Measurements from ENCODE around the gene CNTN4.

DNA sequence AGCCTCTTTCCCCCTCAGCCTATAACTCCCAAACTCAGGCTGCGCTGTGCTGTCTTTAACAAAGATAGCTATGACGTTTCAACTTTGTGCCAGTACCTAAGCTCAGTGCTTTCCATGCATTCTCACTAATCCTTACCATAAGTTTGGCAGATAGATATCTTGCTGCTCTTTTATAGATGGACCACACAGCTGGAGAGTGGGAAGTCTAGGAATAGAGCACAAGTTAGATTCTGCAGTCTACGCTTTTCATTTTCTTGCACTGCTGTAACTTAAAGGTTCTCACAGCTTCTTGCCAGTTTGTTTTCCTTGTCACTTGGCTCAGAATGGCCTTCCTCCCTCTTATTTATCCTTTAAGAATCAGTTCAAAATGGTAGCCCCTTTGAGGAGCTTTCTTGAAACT lies 468.8 kb downstream of the CNTN4 start:
- TF ChIP-seq, protein P1, sequence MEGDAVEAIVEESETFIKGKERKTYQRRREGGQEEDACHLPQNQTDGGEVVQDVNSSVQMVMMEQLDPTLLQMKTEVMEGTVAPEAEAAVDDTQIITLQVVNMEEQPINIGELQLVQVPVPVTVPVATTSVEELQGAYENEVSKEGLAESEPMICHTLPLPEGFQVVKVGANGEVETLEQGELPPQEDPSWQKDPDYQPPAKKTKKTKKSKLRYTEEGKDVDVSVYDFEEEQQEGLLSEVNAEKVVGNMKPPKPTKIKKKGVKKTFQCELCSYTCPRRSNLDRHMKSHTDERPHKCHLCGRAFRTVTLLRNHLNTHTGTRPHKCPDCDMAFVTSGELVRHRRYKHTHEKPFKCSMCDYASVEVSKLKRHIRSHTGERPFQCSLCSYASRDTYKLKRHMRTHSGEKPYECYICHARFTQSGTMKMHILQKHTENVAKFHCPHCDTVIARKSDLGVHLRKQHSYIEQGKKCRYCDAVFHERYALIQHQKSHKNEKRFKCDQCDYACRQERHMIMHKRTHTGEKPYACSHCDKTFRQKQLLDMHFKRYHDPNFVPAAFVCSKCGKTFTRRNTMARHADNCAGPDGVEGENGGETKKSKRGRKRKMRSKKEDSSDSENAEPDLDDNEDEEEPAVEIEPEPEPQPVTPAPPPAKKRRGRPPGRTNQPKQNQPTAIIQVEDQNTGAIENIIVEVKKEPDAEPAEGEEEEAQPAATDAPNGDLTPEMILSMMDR (IDR thresholded peaks at IDR 0.05; ENCODE audit: borderline replicate concordance, extremely low read depth, low read length, poor library complexity, severe bottlenecking): no peak
- TF ChIP-seq EZH2 (IDR thresholded peaks at IDR 0.05; ENCODE audit: borderline replicate concordance, low read depth, low read length, severe bottlenecking): no peak

Data from DND-41 (cell line).